GM18858 (cell line): Measurements from ENCODE around the gene OSBPL2.

Source experiments
- ATAC-seq: cut with Tn5 transposase; IDR thresholded peaks from one replicate; pipeline ENCODE4 v1.9.1; 2021; ENCODE audit not compliant: unreplicated experiment

Gene OSBPL2

GRCh38 chr20:62321521-62321948, 83.2 kb downstream of the OSBPL2 start:
- no peak for ATAC-seq

- ATAC-seq = no peak
These were observed 83.7 kb downstream of the OSBPL2 start for GRCh38 chr20:62321975-62322374.

GRCh38 chr20:62322492-62323041, 84.2 kb downstream of the OSBPL2 start:
- ATAC-seq = no peak

GRCh38 chr20:62323146-62323979, 85.0 kb downstream of the OSBPL2 start:
- no peak for ATAC-seq

DNA sequence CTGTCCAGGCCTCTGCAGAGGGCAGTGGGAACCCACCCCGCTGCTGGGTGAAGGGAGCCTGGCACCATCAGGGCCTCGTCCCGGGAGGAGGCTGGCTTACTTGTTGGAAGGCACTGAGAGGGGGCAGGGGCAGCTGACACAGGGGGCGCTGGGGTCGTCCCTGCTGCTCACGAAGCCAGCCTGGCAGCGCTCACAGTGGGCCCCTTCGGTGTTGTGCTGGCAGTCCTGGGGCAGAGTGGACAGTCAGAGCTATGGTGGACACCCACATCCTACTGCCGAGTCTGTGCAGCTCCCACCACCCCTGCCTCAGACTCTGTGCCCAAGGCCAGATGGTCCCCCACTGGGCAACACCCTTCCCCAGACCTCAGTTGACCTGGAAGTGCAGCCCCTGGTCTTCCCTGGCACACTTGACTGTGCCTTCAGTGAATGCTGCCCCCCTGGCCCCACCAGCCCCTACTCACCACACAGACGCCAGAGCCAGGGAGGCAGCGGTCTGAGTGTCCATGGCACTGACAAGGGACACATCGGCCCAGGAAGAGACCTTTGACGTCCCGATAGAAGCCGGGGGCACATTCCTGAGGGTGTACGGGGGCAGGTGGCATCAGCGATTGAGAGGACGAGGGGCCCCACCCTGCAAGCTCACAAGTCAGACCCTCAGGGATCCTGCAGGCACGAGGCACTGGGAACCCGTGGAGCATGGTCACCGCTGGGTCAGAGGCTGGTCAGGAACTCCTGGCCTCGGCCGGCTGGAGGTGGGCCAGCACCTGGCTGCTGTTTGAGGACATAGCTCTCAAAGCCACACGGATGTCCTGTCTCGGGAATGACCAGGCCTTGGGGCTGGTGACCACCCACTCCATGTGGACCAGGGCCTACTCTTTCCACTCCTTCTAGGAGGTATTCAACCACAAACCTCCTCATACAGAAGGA, 85.9 kb downstream of the OSBPL2 start:
- no peak for ATAC-seq

GRCh38 chr20:62325172-62325905, 87.0 kb downstream of the OSBPL2 start:
- no peak for ATAC-seq

DNA sequence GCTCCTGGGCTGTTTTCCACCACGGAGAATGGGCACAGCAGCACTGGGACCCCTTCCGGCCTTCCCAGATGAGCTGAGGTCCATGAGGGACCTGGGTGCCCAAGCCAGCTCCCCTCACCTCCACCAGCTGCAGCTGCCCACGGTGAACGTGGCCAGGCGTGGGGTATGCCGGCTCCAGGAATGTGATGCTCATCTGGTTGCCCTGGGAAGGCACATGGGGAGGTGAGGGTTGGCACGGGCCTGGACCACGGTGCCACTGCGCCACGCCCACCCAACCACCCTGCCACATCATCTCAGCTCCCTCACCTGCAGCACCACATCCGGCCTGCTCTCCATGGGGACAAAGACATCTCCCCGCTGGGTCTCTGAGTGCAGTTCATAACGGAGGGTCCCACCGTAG, 88.2 kb downstream of the OSBPL2 start:
- ATAC-seq = no peak

- no peak for ATAC-seq
These were observed 88.8 kb downstream of the OSBPL2 start for GRCh38 chr20:62326959-62327725.

GRCh38 chr20:62327726-62328495, 89.6 kb downstream of the OSBPL2 start:
- ATAC-seq = no peak

DNA sequence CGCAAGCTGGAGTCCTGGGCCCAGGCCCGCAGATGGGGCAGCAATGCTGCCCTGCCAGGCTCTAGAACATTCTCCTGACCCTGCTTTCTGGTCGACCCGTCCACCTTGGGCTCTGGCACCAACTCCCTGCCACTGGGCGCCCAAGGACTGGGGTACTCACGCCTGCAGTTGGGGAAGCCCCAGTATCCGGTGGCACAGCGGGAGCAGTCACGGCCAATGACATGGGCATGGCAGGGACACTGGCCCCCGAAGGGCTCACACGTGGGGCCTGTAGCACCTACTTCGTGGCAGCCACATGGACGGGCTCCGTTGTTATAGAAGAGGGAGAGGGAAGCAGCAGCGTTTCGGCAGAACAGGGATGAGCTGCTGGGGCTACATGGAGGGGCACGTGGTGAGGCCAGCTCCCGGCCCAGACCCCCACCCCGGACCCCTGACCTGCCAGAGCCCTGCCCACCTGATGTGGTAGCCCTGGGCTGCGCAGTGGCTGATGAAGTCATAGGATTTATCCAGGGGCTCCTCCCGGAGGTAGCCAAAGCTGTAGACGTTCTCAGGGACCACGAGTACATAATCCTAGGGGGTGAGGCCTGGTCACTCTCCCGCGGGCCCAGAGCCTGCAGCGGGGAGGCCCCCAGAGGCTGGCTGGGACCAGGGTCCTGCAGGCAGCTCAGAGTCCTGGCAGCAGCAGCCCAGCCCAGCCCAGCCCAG, 90.5 kb downstream of the OSBPL2 start:
- no peak for ATAC-seq

GRCh38 chr20:62329389-62330377, 91.4 kb downstream of the OSBPL2 start:
- no peak for ATAC-seq

DNA sequence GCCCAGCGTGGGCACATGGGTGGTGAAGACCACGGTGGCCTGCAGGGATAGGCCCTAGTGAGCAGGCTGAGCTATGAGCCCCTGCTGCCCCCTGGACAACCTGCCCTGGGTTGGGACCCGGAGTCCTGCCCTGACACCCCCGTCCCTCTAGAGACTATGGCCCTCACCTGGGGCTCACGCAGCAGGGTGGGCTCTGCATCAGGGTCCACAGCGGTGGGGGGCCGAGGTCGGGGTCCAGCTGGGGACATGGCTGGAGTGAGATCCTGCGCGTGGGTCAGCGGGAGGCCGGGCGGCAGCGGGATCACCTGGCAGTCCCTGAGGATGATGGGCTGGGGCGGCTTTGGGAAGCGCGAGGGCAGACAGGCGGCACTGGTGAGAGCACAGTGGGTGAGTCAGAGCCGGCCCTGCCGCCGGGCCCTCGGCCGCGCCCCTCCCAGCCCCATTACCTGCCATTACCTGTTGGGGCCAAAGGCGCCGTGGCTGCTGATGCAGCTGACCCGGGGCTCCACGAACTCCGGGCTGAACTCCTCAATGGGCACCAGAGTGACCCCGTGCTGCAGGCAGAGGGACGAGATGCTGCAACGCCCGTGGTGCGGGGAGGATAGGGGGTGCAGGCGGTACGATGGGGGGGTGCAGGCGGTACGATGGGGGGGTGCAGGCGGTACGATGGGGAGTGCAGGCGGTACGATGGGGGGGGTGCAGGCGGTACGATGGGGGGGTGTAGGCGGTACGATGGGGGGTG, 92.4 kb downstream of the OSBPL2 start:
- ATAC-seq = no peak

GRCh38 chr20:62331347-62331746, 93.0 kb downstream of the OSBPL2 start:
- no peak for ATAC-seq

DNA sequence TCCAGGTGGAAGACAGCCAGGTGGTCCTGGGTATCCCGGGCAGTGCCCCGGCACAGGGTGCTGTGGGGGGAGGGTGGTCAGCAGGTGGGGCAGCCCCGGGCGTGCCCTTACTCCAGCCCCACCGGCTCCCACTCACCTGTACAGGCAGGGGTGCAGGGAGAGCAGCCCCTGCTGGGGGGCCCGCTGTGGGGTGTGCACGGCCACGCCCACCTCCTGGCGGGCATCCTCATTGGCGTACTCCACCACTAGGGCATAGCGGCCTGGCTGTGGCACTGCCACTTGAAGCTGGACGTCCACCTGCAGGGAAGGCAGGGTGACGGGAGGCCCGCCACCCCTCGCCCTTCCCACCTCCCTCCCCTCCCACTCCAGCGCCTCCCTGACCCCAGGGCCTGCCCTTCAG, 94.1 kb downstream of the OSBPL2 start:
- ATAC-seq = no peak

GRCh38 chr20:62332989-62333819, 94.9 kb downstream of the OSBPL2 start:
- ATAC-seq = no peak
